CD4-positive, CD25-positive, alpha-beta regulatory T cell (primary cell): Measurements from ENCODE around the gene GMDS. TPM values are rescaled to one million over a fixed set of nuclear protein-coding genes. Genes with fewer than 3 reads are reported as not detected.

Experiments used
- ATAC-seq, 2 donors: fragments of 150-1000 bp; cut with Tn5 transposase; one replicate each; pipeline ENCODE4 v1.10.0; 2021; ENCODE audit warnings: low read depth in 2 of 2, moderate number of reproducible peaks in 2 of 2, moderate library complexity in 1 of 2
- DNase-seq, 3 donors: peaks; one replicate each; pipeline versions ENCODE4 v3.0.0 to v3.0.0-alpha.2; 2012 to 2022; ENCODE audit warnings: mixed read lengths in 1 of 3
- H3K27ac ChIP-seq: one replicate; pipeline ENCODE4 v1.7.0; 2013; ENCODE audit warnings: mild to moderate bottlenecking, low read length; ENCODE audit not compliant: insufficient read depth, poor library complexity, severe bottlenecking
- H3K27me3 ChIP-seq: one replicate; pipeline ENCODE4 v1.7.0; 2013; ENCODE audit warnings: low read length; ENCODE audit not compliant: control insufficient read depth, insufficient read depth
- H3K36me3 ChIP-seq: one replicate; pipeline ENCODE4 v1.7.0; 2013; ENCODE audit warnings: mild to moderate bottlenecking, low read length, moderate library complexity; ENCODE audit not compliant: control insufficient read depth, insufficient read depth
- H3K4me1 ChIP-seq: 2 replicates; pipeline ENCODE4 v1.7.0; 2013; ENCODE audit warnings: mild to moderate bottlenecking, low read length; ENCODE audit not compliant: insufficient read depth, control insufficient read depth, poor library complexity, severe bottlenecking
- H3K4me3 ChIP-seq: one replicate; pipeline ENCODE4 v1.7.0; 2013; ENCODE audit warnings: low read depth, mild to moderate bottlenecking, low read length, moderate library complexity
- H3K9me3 ChIP-seq, 2 experiments: 1 replicate in 1 of 2; 2 replicates in 1 of 2; pipeline ENCODE4 v1.7.0; 2013; ENCODE audit warnings: low read length in 2 of 2, mild to moderate bottlenecking in 1 of 2, moderate library complexity in 1 of 2; ENCODE audit not compliant: control insufficient read depth in 2 of 2
- H3K27ac Mint-ChIP-seq, 3 donors: one replicate each; pipeline ENCODE4 v1.8.0; 2020 to 2022; ENCODE audit warnings: mild to moderate bottlenecking in 3 of 3, mixed read lengths in 3 of 3, moderate library complexity in 2 of 3
- H3K27me3 Mint-ChIP-seq: one replicate; pipeline ENCODE4 v1.8.0; 2022; ENCODE audit warnings: mild to moderate bottlenecking, mixed read lengths
- H3K36me3 Mint-ChIP-seq: one replicate; pipeline ENCODE4 v1.8.0; 2020; ENCODE audit warnings: mixed read lengths
- H3K4me1 Mint-ChIP-seq, 4 donors: one replicate each; pipeline ENCODE4 v1.8.0; 2020 to 2022; ENCODE audit warnings: mixed read lengths in 4 of 4, mild to moderate bottlenecking in 1 of 4
- H3K4me3 Mint-ChIP-seq, 4 donors: one replicate each; pipeline ENCODE4 v1.8.0; 2020 to 2022; ENCODE audit warnings: mild to moderate bottlenecking in 4 of 4, mixed read lengths in 4 of 4, moderate library complexity in 3 of 4
- H3K9me3 Mint-ChIP-seq, 7 donors: one replicate each; pipeline ENCODE4 v1.8.0; 2020 to 2022; ENCODE audit warnings: mixed read lengths in 7 of 7, mild to moderate bottlenecking in 3 of 7, moderate library complexity in 2 of 7
- polyA plus RNA-seq, 4 donors: library from polyadenylated mRNA; unstranded; fragments of 300-500 nt; fragmentation: Illumina TruSeq; gene quantifications; one replicate each; pipeline ENCODE4 v1.2.3, GENCODE V29; 2021
- total RNA-seq: library from RNA; stranded (reverse); gene quantifications from one replicate; pipeline ENCODE4 v1.2.3, GENCODE V29; 2022

Gene GMDS
- total and polyA plus RNA-seq, 5 donors from 2014 or later = 17.5 to 23.9 (median 20.2) TPM

GRCh38 chr6:2183752-2184151, 61.7 kb downstream of the GMDS start:
- H3K36me3 Mint-ChIP-seq = no peaks in the 10 kb centered on the region
- H3K9me3 Mint-ChIP-seq = no peaks in the 10 kb centered on the region
- DNase-seq (no peak), ATAC-seq (no peak)
- no peak overlapping the region for H3K27ac Mint-ChIP-seq
- no peaks in the 10 kb centered on the region for H3K27me3 ChIP-seq
- peaks cover 0 to 23% (median 12%) of the 10 kb centered on the region in 4 donors for H3K4me1 Mint-ChIP-seq
- H3K4me1 ChIP-seq = no peaks in the 10 kb centered on the region
- no peak overlapping the region for H3K4me3 ChIP-seq
- no peak overlapping the region for H3K4me3 Mint-ChIP-seq
- no peaks in the 10 kb centered on the region for H3K27me3 Mint-ChIP-seq
- H3K9me3 ChIP-seq = no peaks in the 10 kb centered on the region
- no peak overlapping the region for H3K27ac ChIP-seq
- no peaks in the 10 kb centered on the region for H3K36me3 ChIP-seq

GRCh38 chr6:2183246-2183645, 62.2 kb downstream of the GMDS start:
- no peak for DNase-seq
- H3K9me3 ChIP-seq = peaks cover 1 to 3% of the 10 kb centered on the region in 2 experiments
- H3K27me3 ChIP-seq = no peaks in the 10 kb centered on the region
- Mint-ChIP-seq H3K4me3 (no peak overlapping the region), H3K27ac (no peak overlapping the region), H3K4me1 (peaks cover 0 to 23% (median 11%) of the 10 kb centered on the region in 4 donors), H3K36me3 (peaks cover 3% of the 10 kb centered on the region), H3K27me3 (no peaks in the 10 kb centered on the region), H3K9me3 (peaks cover 0 to 2% (median 0%) of the 10 kb centered on the region in 7 donors)
- ATAC-seq = no peak
- no peaks in the 10 kb centered on the region for H3K36me3 ChIP-seq
- H3K4me3 ChIP-seq = no peak overlapping the region
- H3K4me1 ChIP-seq = no peaks in the 10 kb centered on the region
- H3K27ac ChIP-seq = no peak overlapping the region

GRCh38 chr6:2182251-2182650, 63.2 kb downstream of the GMDS start:
- H3K27ac Mint-ChIP-seq = no peak overlapping the region

GRCh38 chr6:2181567-2181966, 63.8 kb downstream of the GMDS start:
- H3K4me3 Mint-ChIP-seq = no peak overlapping the region
- H3K27me3 Mint-ChIP-seq = no peaks in the 10 kb centered on the region
- H3K9me3 Mint-ChIP-seq = peaks cover 0 to 11% (median 5%) of the 10 kb centered on the region in 7 donors
- DNase-seq = no peak
- no peaks in the 10 kb centered on the region for H3K36me3 ChIP-seq
- H3K9me3 ChIP-seq = peaks cover 2 to 4% of the 10 kb centered on the region in 2 experiments
- no peaks in the 10 kb centered on the region for H3K27me3 ChIP-seq
- H3K4me3 ChIP-seq = no peak overlapping the region
- ATAC-seq = no peak
- H3K27ac Mint-ChIP-seq = no peak overlapping the region
- peaks cover 8% of the 10 kb centered on the region for H3K36me3 Mint-ChIP-seq
- no peaks in the 10 kb centered on the region for H3K4me1 ChIP-seq
- H3K4me1 Mint-ChIP-seq = peaks cover 3 to 21% (median 12%) of the 10 kb centered on the region in 4 donors
- no peak overlapping the region for H3K27ac ChIP-seq

More at GRCh38 chr6:2182251-2182650, 63.2 kb downstream of the GMDS start:
- Mint-ChIP-seq H3K36me3 (peaks cover 8% of the 10 kb centered on the region), H3K4me1 (peaks cover 0 to 26% (median 9%) of the 10 kb centered on the region in 4 donors), H3K4me3 (no peak overlapping the region), H3K27me3 (no peaks in the 10 kb centered on the region), H3K9me3 (peaks cover 0 to 11% (median 5%) of the 10 kb centered on the region in 7 donors)
- H3K36me3 ChIP-seq = no peaks in the 10 kb centered on the region
- peaks cover 2 to 4% of the 10 kb centered on the region in 2 experiments for H3K9me3 ChIP-seq
- H3K4me3 ChIP-seq = no peak overlapping the region
- ATAC-seq = no peak
- DNase-seq = no peak
- H3K27ac ChIP-seq = no peak overlapping the region
- no peaks in the 10 kb centered on the region for H3K27me3 ChIP-seq
- H3K4me1 ChIP-seq = no peaks in the 10 kb centered on the region

- no peaks in the 10 kb centered on the region for H3K27me3 Mint-ChIP-seq
- H3K9me3 ChIP-seq = peaks cover 2 to 4% of the 10 kb centered on the region in 2 experiments
- ATAC-seq (no peak), DNase-seq (no peak)
- peaks cover 8% of the 10 kb centered on the region for H3K36me3 Mint-ChIP-seq
- H3K27ac ChIP-seq = no peak overlapping the region
- H3K9me3 Mint-ChIP-seq = peaks cover 0 to 11% (median 5%) of the 10 kb centered on the region in 7 donors
- H3K27me3 ChIP-seq = no peaks in the 10 kb centered on the region
- no peak overlapping the region for H3K4me3 ChIP-seq
- H3K27ac Mint-ChIP-seq = no peak overlapping the region
- H3K36me3 ChIP-seq = no peaks in the 10 kb centered on the region
- H3K4me1 ChIP-seq = no peaks in the 10 kb centered on the region
- peaks cover 5 to 15% (median 14%) of the 10 kb centered on the region in 4 donors for H3K4me1 Mint-ChIP-seq
- no peak overlapping the region for H3K4me3 Mint-ChIP-seq
Observed at GRCh38 chr6:2179950-2180349, 65.5 kb downstream of the GMDS start.

- H3K36me3 Mint-ChIP-seq = peaks cover 8% of the 10 kb centered on the region
- H3K4me1 ChIP-seq = no peaks in the 10 kb centered on the region
- H3K4me3 ChIP-seq = no peak overlapping the region
- no peaks in the 10 kb centered on the region for H3K36me3 ChIP-seq
- H3K27me3 Mint-ChIP-seq = no peaks in the 10 kb centered on the region
- no peak for DNase-seq
- no peak overlapping the region for H3K27ac ChIP-seq
- no peak for ATAC-seq
- no peak overlapping the region for H3K27ac Mint-ChIP-seq
- no peaks in the 10 kb centered on the region for H3K27me3 ChIP-seq
- peaks cover 2 to 4% of the 10 kb centered on the region in 2 experiments for H3K9me3 ChIP-seq
- H3K9me3 Mint-ChIP-seq = peaks cover 0 to 11% (median 5%) of the 10 kb centered on the region in 7 donors
- no peak overlapping the region for H3K4me3 Mint-ChIP-seq
- H3K4me1 Mint-ChIP-seq = peaks cover 5 to 18% (median 14%) of the 10 kb centered on the region in 4 donors
Observed at GRCh38 chr6:2179241-2179640, 66.2 kb downstream of the GMDS start.

GRCh38 chr6:2178125-2178524, 67.3 kb downstream of the GMDS start:
- H3K9me3 ChIP-seq = peaks cover 2 to 4% of the 10 kb centered on the region in 2 experiments
- ATAC-seq = no peak
- no peaks in the 10 kb centered on the region for H3K4me1 ChIP-seq

GRCh38 chr6:2175825-2176224, 69.6 kb downstream of the GMDS start:
- H3K36me3 ChIP-seq = no peaks in the 10 kb centered on the region
- H3K36me3 Mint-ChIP-seq = peaks cover 8% of the 10 kb centered on the region

More at GRCh38 chr6:2178125-2178524, 67.3 kb downstream of the GMDS start:
- no peaks in the 10 kb centered on the region for H3K27me3 ChIP-seq
- no peak overlapping the region for H3K27ac ChIP-seq
- no peak overlapping the region for H3K4me3 ChIP-seq
- no peaks in the 10 kb centered on the region for H3K36me3 ChIP-seq
- peaks cover 0 to 11% (median 5%) of the 10 kb centered on the region in 7 donors for H3K9me3 Mint-ChIP-seq
- peaks cover 5 to 25% (median 19%) of the 10 kb centered on the region in 4 donors for H3K4me1 Mint-ChIP-seq
- no peaks in the 10 kb centered on the region for H3K27me3 Mint-ChIP-seq
- DNase-seq = no peak
- no peak overlapping the region for H3K4me3 Mint-ChIP-seq
- H3K27ac Mint-ChIP-seq = no peak overlapping the region
- peaks cover 8% of the 10 kb centered on the region for H3K36me3 Mint-ChIP-seq

More at GRCh38 chr6:2175825-2176224, 69.6 kb downstream of the GMDS start:
- ATAC-seq (no peak), DNase-seq (no peak)
- H3K4me3 ChIP-seq = no peak overlapping the region
- no peaks in the 10 kb centered on the region for H3K27me3 Mint-ChIP-seq
- H3K4me1 ChIP-seq = no peaks in the 10 kb centered on the region
- peaks cover 5 to 28% (median 17%) of the 10 kb centered on the region in 4 donors for H3K4me1 Mint-ChIP-seq
- peaks cover 2 to 4% of the 10 kb centered on the region in 2 experiments for H3K9me3 ChIP-seq
- H3K4me3 Mint-ChIP-seq = no peak overlapping the region
- no peak overlapping the region for H3K27ac ChIP-seq
- no peaks in the 10 kb centered on the region for H3K27me3 ChIP-seq
- H3K9me3 Mint-ChIP-seq = peaks cover 0 to 11% (median 5%) of the 10 kb centered on the region in 7 donors
- no peak overlapping the region for H3K27ac Mint-ChIP-seq
